Stimulated activated CD8-positive, alpha-beta memory T cell treated with anti-CD3 and anti-CD28 coated beads, Interleukin-2, amount 100 ng/mL, for 48 hours (primary cell): ENCODE data around the gene ANKFN1.

Experiments used
- DNase-seq, 2 donors: peaks; one replicate each; pipeline ENCODE4 v3.0.0-alpha.2; 2020; ENCODE audit warnings: low read depth in 2 of 2

Gene ANKFN1

DNA sequence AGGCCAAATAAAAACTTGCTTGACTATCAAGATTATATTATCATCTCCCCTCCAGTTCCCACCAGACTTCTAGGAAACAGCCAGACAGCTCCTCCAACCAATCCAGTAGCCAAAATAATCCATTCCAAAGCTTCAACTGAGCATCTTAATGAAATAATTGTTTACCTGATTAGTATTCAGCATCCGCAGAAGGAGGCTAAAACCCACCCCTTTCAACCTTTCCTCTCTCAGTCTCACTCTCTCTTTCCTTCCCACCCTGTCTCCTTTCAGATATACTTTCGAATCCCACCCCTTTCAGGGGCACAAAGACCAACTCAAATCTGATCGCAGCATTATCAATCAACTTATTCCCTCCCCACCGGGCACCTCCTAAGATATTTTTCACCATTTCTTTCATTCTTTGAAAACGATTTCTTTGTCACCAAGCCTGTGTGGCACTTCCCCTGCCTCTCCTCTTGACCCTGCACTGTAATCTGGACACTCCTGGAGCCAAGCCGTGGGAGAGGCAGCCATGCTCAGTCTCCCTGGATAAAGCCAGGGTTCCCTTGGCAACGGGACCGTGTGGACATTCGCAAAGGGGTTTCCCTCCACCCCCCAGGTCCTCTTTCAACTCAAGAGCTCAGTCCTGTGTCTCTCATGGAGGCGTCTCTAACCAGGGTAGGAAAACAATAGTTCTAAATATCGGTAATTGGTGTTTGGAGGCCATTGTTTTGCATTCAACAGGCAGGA is at the start of gene ANKFN1:
ANKFN1 (plus strand) TSS at position 602 of the 729 bp plus-strand sequence. CDS start 59,193 bp downstream, outside the sequence.
- no peak for DNase-seq

DNA sequence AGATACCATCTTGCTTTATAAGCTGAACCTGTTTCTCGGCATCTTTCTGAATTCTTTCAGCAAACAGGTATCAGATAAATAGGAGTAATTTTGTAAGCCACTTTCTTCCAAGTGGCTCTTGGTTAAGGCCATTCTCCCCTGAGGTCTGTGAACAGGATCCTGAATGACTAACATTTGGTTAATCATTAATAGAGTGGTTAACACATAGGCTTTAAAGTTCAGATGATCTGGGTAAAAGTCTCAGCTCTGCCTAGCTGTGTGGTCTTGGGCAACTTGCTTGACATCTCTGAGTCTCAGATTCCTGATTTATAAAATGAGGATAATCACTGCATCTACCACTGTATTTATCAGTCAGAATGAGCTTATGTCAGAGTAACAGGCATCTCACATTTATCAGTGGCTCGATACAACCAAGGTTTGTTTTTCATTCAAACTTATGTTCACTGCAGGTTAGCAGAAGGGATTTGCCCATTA is 44.4 kb upstream of the ANKFN1 start:
- no peak for DNase-seq

GRCh38 chr17:56109836-56110235 is 43.4 kb upstream of the ANKFN1 start:
- no peak for DNase-seq

GRCh38 chr17:56110463-56111135 is 42.7 kb upstream of the ANKFN1 start:
- DNase-seq = no peak

DNA sequence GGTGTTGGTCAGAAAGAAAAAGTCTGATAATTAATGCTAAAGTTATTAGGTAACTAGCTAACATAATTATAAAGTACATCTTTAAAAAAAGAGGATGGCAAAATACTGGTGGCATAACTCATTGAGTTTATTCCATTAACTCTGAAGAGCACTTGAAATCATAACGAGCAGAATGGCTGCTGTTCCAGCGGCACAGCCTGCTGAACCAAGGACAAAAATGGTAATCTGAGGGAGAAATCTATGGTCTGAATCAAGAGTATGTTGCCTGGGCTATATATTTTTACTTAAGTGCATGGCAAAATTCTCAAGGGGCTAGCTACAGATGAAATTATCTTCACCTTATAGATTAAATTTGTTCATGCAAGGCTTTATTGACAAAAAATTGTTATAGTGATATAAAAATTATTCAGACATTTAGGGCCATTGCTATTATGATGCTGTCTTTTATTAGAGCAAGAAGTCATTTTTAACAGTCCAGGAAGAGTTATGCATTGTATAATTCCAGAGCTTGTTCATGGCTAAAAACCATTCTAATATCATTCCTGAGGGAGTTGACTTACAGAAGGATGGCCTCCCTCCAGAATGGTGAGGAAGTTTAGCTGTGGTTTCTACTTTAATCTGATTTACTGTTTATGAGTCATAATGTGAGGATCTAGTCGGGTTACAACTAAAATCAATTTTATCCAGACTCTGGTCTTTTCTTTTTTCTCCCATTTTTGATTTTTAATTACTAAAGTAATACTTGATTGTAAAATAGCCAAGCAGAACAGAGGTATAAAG is 41.4 kb upstream of the ANKFN1 start:
- no peak for DNase-seq

DNA sequence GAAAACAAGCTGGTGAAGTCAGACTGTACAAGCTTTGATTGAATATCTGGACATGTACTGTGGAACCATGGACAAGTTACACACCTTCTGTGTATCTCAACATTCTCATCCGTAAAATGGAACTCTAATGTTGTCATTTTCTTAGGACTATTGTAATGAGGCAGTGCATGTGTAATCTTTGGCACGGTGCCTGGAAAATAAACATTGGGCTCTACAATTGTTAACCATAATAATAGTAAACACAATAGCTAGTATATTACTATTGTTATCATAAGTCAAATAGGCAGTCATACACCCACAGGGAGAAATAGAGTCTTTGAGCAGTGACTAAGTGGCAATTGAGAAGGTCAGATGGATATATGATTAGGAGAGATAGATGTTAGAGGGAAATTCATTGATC is 39.8 kb upstream of the ANKFN1 start:
- no peak for DNase-seq

- DNase-seq = no peak
Observed at GRCh38 chr17:56114469-56114868, 38.8 kb upstream of the ANKFN1 start.

DNA sequence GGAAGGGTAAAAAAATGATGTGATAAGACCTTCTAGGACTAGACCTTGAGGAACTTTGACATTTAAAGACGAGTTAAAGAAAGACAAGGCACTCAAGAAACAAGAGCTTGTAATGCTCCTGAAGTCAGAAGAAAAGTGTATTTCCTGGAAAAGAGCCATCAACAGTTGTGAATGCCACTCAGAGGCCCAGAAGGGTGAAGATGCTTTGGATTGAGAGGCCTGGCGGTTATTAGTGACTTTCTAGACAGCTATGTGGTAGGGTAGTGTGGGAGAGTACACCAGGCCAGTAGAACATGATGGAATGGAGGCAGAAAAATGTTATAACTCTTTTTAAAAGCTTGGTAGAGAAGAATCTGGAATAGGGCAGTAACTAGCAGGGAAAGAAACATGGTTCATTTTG is 34.1 kb upstream of the ANKFN1 start:
- no peak for DNase-seq

- DNase-seq = no peak
Observed at GRCh38 chr17:56119936-56120335, 33.3 kb upstream of the ANKFN1 start.

GRCh38 chr17:56121191-56122051 is 31.9 kb upstream of the ANKFN1 start:
- DNase-seq = no peak

GRCh38 chr17:56125830-56126819 is 27.1 kb upstream of the ANKFN1 start:
- no peak for DNase-seq

GRCh38 chr17:56130026-56130425 is 23.2 kb upstream of the ANKFN1 start:
- DNase-seq = no peak

DNA sequence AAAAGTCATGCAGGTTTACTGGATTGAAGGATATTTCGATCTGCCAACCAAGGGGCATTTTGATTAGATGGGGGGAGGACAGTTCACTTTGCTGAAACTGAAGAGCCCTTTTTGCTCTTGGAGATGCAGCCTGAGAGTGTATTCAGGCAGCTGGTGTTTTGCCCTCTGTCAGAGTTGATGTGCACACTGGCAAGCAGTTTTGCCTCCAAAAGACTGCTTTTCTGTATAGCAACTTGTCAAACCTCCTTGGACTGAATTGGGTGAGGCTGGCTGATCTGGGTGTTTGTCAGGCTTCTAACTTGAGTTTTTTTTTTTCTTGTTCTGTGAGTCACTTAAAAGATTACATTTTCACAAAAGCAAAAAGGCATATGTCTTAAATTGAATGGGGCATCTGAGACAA is 22.6 kb upstream of the ANKFN1 start:
- DNase-seq = no peak

DNA sequence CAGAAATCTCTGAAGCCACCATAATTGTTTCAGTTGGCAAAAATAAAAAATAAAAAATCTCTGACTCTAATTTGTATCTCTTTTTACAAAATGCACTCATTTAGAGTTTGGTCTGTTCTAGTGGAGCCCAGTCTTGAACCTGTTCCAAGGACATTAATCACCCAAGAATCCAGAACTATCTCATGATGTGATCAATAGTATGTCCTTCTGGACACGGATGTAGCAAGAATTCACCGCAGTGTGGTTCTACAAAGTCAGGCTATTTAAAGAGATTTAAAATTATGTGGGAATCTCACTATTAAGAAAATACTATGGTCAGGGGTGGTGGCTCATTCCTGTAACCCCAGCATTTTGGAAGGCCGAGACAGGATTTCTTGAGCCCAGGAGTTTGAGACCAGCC is 21.8 kb upstream of the ANKFN1 start:
- no peak for DNase-seq

DNA sequence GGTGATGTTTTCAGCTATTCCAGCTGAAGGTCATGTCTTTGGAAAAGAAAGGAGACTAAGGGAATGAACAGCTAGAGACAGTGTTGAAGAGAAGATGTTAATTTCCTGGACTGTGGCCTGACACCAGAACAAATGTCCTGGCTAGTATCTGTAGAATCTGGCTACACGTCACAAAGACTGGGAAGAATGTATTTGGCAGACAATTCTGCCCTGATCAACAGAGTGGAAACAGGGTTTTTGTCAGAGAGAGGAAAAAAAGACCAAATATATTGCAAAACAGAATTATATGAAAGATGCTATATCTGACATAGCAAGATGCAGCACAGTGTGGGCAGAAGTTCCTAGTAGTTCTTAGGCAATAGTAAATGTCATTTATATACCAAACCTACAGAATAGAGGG is 17.0 kb upstream of the ANKFN1 start:
- DNase-seq = no peak

DNA sequence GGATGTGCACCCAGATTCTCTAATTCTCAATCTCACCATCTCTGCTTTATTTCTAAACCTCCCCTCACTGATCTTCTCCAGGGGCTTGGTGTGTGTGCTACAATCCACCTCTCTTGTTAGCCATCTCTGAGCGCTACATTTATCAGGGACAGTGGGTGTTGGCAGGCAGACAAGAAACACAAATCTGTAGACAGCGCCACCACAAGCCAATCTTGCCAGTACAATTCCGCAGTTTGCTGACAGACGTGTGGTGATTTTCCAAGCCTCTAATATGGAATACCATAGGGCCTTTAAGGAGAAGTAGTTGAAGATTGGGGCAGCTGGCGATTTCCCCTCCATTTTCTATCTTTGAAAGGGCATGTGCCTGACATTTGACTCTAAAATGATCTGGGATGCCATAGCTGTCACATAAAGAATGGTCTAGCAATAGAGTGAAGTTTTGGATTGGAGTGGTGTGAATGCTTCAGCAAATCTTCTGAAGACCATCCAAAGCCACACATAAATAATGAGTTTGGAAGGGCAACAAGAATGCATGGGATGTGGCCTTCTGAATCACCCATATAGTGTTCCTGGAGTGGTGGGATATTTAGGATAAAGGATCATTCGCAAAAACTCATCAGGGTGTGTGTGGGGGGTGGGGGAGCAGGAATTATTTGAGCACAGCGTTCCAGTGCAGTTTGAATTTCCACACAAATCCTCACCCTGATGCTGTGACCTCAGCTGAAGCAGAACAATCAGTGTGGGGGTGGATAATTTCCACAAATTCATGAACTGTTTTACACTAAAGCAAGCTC is 12.0 kb upstream of the ANKFN1 start:
- DNase-seq = no peak

DNA sequence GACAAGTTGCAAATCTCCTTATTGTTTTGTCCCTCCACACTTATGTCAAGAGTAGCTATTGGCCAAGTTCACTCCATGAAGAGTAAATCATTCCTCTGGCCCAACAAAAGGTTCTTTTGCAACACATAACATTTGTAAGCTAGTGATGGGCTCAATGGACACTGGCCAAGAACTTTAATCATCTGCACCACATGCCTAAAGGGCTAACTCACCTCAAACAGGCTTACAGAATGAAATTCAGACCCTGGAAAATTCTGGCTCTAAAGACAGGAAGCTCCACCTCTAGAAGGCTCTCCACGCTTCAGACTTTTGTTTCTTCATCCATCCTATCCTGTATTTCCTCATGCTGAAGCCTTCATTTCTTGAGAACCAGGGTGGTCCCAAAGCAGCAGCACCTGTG is 10.9 kb upstream of the ANKFN1 start:
- no peak for DNase-seq

DNA sequence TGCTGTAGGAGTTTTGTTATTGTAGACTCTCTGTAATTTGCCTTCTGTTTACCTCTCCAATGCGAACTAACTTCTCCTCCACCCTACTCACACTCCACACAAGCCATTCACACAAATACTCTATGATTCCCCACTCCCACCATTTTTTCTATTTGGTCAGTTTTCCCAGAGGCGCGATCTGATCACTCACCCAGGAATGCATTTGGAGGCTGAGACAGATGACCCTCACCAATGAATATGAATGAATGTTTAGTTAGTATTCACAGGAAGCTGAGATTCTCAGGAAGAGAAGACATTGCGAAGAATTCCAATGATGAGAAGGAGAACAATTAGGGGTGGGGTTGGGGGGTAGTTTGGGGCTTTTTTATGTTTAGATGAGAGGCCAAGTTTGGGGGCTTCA is 10.5 kb upstream of the ANKFN1 start:
- no peak for DNase-seq

DNA sequence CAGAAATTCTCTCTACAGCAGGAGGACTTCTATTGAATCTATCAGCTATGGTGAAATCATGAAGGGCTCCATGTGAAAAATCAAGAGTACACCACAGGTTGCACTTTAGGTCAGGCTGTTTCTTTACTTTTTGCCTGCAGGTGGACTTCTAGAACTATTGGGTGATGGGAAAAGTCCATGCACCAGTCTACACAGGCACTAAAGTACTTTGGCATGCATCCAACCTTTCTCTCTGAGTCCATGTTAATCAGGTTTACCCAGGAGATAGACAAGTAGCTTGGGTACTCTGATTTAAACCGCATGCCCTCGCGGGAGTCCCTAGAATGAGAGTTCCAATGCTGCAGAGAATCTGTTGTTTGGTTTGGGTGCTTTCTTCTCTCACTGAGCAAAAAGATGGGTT is 9.1 kb upstream of the ANKFN1 start:
- DNase-seq = no peak

GRCh38 chr17:56146534-56146933 is 6.7 kb upstream of the ANKFN1 start:
- DNase-seq = no peak
